Stimulated activated CD4-positive, alpha-beta T cell treated with anti-CD3 and anti-CD28 coated beads, Interleukin-2, amount 100 ng/mL, for 48 hours (primary cell): ENCODE measurements around the gene GRK1.

Source experiments
- DNase-seq, 2 donors: peaks; one replicate each; pipeline ENCODE4 v3.0.0-alpha.2; 2020

The GRK1 gene

DNA sequence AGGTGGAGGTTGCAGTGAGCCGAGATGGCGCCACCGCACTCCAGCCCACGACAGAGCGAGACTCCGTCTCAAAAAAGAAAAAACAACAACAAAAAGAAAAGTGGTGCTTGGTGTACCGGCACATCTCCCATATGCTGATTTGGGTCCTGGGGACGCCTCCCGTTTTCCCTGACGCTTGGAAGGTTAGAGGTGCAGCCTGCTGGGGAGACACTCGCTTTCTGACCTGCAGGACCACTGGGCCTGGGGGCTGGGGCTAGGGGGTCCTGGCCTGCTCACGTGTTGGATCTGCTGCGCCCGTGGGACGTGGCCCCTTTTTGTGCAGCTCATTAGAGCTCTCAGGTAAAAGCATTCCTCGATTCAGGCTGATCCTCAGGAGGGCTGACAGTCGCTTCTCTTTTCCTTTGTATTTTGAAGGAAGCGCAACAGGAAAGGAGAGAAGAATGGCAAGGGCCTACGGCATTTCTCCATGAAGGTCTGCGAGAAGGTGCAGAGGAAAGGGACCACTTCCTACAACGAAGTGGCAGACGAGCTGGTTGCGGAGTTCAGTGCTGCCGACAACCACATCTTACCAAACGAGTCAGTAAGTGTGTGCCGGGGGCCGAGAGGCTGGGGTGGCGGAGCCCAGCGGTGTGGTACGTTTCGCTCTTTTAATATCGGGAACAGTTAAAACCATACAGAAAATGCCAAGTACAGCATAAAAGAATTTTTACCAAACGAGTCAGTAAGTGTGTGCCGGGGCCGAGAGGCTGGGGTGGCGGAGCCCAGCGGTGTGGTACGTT is 34.1 kb upstream of the GRK1 start:
- no peak for DNase-seq

DNA sequence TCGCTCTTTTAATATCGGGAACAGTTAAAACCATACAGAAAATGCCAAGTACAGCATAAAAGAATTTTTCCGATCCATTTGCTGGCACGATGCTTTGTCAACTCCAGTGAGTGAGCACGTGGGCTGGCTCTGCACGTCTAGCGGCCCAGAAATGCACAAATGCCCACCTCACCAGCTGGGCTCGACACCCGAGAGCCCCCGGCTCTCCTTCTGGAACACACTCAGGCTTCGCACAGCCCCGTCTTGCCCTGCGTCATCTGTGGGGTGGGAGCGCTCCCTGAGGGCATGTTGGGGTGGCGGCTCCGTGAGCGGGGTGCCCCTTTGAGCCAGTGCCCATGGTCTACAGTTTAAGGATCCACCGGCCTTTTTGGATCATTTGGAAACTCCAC is 33.5 kb upstream of the GRK1 start:
- no peak for DNase-seq

DNA sequence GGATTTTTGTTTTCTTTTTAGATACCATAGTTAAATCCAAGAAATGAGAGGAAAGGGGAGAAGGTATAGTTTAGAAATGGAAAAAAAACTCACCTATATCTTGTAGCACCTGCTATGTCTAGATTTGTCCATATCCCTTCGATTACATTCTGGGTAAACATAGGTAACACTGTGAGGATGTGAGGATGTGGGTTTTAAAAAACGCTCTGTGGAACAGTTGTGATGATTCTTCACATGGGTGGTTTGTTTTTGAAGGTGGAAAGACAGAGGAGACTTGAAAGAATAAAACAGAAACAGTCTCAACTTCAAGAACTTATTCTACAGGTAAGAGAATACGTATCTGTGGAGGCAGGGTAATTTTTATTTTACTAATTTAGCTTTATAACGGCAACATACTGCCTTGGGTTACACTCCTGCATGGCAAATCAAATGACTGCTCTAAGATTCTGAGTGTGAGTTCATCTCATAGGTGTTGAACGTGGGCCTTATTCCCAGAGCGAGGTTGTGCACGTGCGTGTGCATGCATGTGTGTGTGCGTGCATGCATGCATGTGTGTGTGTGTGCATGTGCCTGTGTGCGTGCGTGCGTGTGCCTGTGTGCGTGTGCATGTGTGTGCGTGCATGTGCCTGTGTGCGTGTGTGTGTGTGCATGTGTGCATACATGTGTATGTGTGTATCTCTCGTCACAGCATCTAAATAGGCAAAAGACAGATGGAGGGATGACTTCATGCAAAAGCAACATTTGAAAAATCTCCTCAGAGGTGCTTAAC is 32.6 kb upstream of the GRK1 start:
- no peak for DNase-seq

DNA sequence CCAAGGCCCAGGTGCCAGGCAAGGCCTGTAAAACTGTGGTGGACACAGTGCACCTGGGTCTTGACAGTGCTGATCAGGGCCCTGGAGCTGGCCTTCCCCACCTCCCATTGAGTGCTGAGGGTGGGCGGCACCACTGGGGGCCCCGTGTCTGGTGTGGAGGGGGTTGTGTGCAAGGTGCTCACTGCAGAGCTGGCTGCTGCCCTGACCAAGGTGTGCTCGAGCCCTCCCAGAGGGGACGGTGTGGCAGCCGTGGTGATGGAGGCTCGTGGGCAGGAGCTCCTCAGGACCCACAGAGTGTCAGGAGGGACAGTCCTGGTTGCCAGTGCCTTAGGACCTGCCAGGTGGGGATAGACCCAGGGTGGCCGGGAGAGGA is 32.0 kb upstream of the GRK1 start:
- no peak for DNase-seq

DNA sequence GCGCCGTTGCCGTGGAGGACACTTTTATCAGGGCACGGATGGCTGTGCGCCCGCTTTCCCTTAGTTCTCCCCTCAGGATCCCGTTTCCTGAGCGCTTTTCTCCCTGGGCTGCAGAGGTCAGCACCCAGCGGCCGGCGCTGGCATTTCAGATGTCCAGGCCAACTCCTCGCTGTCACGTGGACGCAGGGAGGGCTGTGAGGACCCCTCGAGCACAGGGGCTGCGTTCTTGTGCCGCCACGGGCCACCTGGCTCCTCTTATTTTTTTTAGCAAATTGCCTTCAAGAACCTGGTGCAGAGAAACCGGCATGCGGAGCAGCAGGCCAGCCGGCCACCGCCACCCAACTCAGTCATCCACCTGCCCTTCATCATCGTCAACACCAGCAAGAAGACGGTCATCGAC is 31.3 kb upstream of the GRK1 start:
- no peak for DNase-seq

DNA sequence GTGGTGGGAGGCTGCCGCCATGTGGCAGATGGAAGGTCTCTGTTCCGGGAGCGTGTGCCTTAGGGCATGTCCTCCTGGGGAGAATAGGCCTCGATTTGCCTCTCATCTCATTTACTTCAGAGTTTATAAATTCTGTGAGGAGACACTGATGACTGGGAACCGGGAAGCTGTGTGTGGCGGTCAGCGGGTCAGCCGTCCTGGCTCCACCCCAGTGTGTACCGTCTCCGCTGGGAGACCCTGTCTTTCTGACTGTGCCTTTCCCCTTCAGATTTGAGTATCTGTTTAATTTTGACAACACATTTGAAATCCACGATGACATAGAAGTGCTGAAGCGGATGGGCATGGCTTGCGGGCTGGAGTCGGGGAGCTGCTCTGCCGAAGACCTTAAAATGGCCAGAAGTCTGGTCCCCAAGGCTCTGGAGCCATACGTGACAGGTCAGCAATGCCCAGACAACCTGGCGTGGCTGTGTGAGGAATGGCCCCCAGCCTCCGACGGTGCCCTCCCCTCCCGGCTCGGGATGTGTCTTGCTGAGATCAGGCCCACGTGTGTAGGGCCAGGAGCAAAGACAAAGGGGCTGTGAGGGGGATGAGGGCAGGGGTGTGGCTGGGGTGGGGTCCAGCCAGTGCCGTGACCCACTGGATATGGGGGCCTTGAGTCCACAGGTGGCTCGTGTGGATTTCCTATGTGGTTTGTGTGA is 30.6 kb upstream of the GRK1 start:
- no peak for DNase-seq

DNA sequence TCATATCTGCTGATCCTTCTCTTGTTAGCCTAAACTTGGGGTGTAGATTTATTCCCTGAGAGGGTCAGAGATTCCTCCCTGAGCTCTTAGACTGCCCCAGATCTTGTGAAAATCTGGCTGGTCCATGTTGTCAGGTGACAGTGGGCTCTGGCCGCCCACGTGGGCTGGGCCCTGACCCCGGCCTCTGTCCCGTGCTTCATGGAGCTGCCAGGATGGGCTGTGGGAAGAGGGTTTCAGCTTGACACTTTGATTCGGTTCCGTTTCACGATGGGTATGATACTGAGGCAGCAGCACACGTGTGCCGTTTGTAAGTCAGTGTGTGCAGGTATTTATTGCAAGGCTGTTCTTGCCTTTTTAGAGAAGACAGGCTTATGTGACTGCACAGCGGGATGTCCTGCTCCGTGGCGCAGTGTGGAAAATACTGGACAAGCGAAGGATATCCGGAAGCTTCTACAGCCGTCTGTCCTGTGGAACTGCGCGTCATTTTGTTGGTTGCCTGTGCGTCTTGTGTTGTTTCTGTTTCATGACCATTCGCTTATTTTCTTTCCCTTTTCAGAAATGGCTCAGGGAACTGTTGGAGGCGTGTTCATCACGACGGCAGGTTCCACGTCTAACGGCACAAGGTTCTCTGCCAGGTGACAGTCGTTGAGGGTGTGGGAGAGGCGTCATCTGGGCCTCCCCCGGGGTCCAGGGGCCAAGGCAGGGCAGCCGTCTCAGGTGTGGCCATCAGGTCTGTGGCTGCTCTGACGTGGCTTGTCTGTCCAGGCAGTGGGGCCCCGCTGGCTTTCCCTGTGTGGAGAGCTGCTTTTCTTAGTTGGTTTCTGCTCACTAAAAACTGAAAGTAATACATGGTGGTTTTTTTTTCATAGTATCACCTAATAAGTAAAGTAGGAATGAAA is 29.5 kb upstream of the GRK1 start:
- DNase-seq = no peak

DNA sequence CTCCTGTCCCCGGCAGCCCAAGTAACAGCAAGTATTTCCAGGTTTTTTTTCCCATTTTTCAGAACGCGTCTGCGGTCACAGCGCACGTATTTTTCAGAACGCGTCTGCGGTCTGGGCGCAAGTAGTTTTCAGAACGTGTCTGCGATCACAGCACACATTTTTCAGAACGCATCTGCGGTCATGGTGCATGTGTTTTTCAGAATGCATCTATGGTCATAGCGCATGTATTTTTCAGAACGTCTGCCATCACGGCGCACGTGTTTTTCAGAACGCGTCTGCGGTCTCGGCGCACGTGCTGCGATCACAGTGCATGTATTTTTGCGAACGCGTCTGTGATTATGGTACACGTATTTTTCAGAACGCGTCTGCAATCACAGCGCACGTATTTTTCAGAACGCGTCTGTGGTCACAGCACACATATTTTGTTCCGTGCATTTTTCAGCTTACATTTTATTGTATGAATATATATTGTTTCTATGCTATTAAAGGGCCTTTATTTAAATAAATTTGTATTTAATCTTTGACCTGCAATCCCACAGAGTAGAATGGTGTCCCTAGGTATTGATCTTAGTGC is 28.8 kb upstream of the GRK1 start:
- no peak for DNase-seq

DNA sequence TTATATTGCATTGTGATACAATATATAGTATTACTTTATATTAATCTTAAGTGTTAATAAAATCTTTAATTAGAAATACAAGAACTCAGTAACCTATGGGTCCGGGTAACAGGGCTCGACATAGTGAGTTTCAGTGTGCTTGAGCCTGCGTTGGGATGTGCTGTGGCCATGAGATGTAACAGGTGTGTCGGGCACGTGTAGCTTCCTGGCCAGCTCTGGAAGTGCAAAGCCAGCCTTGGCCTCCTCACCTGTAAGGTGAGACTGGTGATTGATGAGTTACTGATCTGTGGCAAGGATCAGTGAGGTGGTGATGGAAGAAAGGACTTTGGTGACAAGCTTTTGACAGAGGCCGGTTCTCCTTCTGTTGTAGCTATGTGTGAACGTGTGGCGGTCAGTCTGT is 28.2 kb upstream of the GRK1 start:
- DNase-seq = no peak

DNA sequence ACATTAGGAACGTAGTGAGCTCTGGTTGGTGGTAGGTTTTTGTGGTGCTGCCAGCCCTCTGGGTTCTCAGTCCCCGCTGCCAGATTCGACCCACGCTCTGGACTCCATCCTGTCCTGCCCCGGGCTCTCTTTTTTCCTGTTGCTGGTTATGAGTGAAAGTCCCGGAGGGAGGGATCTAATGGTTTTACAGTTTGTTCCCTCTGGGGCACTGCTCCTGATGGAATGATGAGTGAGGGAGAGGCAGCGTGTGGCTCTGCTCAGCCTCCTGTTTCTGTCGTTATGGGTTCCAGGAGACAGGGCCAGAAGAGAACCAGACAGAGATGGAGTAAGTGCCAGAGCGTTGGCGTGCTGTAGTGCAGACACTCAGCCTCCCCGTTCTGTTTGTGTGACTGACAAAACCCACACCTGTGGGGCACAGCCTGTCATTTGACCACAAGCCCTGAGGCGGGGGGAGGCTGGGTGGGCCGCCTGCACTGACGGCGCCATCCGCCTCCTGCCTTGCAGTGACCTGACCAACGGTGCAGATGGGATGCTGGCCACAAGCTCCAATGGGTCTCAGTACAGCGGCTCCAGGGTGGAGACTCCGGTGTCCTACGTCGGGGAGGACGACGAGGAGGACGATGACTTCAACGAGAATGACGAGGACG is 27.3 kb upstream of the GRK1 start:
- DNase-seq = no peak

DNA sequence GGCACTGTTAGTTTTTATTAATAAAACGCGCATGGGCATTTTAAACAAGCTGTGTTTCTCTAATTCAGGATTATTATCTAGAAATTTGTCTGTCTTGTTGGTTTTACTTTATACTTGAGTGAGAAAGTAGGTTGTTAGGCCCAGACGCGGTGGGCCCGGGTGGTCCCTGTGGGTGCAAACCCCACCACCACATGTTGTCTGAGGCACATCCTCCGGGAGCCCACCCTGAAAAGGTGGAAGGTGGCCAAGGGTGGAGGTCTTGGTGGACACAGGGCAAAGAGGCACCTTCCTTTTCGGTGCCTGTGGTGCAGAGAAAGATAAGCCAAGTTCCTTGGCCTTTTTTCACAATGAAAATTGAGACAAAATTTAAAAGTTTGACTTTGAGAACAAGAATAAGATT is 25.6 kb upstream of the GRK1 start:
- no peak for DNase-seq

DNA sequence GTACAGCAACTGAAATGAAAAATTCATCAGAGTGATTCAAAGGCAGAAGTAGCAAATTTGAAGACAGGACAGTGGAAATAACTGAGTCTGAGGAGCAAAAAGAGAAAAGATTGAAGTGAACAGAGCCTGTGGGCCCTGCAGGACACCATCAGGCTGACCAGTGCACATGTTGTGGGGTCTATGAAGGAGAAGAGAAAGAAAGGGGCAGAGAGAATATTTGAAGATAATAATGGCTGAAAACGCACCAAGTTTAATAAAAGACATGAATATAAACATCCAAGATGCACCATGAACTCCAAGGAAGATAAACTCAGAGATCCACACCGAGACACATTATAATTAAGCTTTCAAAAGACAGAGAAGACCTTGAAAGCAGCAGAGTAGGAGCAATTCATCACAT is 24.5 kb upstream of the GRK1 start:
- no peak for DNase-seq

DNA sequence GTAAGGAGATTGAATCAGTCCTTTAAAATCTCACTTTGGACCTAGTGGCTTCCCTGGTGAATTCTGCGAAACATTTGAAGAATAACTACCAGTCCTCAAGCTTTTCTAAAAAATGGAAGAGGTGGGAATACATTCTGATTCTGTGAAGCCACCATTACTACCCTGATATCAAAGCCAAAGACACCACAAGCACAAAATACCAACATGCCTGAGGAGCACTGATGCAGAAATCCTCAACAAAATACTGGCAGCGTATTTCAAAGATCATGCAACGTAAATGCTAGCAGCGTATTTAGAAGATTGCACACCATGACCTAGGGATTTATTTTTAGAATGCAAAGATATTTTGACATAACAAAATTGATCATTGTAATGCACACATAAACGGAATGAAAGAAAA is 23.4 kb upstream of the GRK1 start:
- DNase-seq = no peak

DNA sequence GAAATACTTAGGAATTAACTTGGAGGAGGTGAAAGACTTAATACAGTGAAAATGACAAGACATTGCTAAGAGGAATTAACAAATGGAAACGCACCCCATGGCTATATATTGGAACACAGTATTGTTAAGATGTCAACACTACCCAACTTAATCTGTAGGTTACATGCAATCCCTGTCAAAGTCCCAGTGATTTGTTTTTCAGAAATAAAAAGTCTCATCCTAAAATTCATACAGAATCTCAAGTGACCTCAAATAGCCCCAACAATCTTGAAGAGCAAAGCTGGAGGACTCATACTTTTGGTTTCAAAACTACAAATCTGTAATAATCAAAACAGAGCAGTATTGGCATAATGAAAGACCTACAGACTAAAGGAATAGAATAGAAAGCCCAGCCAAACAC is 22.2 kb upstream of the GRK1 start:
- no peak for DNase-seq

DNA sequence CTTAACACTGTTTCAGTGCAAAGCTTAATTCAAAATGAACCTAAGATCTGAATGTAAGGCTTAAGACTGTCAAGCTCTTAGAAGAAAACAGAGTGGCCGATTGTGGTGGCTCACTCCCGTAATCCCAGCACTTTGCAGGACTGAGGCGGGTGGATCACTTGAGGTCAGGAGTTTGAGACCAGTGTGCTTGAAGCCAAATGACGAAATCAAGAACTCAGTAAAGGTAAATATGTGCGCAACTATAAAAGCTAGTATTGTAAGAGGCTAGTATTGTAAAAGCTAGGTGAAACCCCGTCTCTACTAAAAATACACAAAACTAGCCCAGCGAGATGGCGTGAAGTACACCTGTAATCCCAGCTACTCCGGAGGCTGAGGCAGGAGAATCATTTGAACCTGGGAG is 21.7 kb upstream of the GRK1 start:
- DNase-seq = no peak

DNA sequence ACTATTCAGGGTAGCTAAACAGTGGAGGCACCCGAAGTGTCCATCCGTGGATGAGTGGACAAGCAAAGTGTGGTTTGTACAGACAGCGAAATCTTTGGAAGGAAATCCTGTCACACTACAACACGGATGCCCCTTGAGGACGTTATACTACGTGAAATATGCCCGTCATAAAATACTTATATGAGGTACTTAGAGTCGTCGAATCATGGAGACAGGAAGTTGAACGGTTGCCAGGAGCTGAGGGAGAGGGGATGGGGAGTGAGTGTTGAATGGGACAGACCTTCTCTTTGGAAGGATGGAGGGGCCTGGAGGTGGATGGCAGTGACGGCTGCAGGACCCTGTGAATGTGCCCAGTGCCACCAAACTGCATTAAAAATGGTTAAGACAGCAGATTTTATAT is 20.6 kb upstream of the GRK1 start:
- no peak for DNase-seq

DNA sequence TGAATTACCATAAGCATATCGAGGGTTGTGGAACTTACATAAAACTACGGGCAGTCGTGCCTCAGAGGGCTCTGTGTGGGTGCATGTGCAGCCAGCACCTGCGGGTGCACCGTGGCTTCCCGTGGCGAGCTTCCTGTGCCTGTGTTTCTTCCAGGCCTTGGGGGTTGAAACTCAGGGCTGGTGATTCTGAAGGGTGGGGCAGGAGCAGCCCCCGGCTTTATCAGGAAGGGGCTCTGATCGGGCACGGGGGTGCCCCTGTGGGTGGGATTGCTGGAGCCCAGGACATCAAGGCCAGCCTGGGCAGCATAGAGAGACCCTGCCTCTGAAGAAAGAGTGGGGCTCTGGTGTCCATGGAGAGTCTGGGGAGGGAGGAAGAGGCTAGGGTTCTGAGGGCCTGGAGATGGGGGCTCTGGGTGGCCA is 20.1 kb upstream of the GRK1 start:
- no peak for DNase-seq

DNA sequence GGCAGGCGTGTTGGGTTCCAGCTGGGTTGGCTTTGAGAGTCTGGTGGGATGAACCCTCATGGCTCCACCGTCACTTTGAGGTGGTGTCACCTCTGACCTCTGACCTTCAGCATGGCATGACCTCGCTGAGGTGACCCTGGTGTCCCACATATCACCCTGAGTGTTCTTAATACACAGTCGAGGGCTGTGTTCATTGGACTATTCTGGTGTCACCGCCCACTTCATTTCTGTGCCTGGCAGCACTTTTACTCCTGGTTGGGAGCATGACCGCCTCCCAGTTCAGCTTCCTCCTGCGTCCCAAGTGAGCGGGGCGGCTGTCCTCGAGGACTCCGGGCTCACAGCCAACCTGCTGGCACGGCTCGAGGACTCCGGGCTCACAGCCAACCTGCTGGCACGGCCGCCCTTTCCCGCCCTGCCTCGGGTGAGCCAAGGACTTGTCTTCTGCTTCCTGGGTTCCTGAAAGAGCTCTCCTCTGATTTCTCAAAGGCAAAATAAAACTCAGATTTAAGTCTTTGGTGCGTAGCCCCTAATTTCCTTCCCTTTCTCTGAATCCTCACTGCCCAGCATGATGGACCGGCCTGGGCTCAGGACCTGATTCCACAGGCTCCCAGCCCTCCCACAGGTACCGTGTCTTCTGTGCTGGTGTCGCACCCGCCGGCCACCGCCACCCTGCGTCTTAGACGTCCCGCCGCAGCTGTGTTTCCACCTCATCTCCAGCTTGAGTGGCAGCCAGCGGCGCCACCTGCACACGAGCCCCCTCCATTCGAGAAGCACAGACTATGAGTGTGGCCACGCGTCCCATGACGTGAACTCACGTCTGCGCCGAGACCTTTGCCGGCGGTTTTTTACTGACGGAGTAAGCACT is 19.4 kb upstream of the GRK1 start:
- no peak for DNase-seq

DNA sequence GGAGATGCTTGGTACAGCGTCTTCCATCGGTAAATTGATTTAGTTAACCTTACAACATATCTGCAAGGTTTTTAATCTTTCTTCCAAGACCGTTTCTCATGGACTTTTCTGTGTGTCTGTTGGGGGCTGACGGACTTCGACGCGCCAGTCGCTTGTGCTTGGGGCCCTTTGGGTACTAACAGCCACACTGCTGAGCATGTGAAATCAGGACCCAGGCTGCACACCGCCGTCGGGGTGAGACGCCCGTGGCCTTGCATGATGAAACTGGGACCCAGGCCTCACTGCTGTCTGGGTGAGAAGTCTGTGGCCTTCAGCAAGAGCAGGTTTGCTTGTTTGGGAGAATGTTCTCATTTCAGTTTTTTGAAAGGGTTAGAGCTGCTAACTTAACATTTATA is 18.8 kb upstream of the GRK1 start:
- no peak for DNase-seq

DNA sequence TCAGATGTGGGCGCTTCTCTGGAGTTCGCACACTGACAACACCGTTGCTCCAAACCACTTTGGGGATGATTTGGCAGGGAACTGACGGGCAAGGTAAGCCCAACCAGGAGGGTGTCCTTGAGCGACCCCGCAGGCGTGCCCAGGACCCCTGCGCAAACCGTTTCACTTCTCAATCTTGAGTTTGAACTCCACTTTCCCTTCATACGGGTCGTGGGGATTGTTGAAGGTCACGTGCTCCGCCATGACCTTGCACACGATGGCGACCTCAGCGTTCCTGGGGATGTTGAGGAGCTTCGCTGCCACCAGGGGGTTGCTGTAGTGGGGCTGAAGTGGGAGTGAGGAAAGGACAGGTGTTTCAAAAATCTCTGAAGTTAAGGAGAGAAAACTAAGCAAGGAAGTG is 17.8 kb upstream of the GRK1 start:
- DNase-seq = no peak

DNA sequence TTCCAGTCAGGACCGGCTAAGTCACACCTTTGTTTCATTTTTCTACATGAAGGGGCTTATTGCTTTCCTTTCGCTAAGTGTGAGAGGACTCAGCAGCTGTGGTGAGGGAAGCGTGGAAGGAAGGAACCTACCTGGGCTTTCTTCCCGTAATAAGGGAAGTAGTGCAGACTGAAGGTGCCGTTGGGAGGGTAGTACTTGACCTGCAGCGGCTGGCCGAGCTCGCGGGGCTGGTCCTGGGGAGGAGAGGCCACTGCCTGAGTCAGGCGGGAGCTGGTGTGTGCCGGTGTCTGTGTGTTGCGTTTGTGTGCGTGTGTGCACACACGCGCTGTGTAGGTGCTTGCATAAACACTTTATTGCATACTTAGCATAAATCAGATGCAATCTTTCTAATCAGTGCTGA is 16.7 kb upstream of the GRK1 start:
- DNase-seq = no peak
